IPS-18c (cell line): ENCODE data around the gene COL20A1.

ENCODE experiments used
- H3K4me3 ChIP-seq: 2 replicates; pipeline ENCODE4 v1.7.0; 2013; ENCODE audit warnings: low read depth, mild to moderate bottlenecking, low read length, moderate library complexity; ENCODE audit not compliant: insufficient read depth
- H3K9me3 ChIP-seq: one replicate; pipeline ENCODE4 v1.6.1; 2013; ENCODE audit warnings: mild to moderate bottlenecking, low read length, moderate library complexity; ENCODE audit not compliant: control insufficient read depth, insufficient read depth

COL20A1 gene

DNA sequence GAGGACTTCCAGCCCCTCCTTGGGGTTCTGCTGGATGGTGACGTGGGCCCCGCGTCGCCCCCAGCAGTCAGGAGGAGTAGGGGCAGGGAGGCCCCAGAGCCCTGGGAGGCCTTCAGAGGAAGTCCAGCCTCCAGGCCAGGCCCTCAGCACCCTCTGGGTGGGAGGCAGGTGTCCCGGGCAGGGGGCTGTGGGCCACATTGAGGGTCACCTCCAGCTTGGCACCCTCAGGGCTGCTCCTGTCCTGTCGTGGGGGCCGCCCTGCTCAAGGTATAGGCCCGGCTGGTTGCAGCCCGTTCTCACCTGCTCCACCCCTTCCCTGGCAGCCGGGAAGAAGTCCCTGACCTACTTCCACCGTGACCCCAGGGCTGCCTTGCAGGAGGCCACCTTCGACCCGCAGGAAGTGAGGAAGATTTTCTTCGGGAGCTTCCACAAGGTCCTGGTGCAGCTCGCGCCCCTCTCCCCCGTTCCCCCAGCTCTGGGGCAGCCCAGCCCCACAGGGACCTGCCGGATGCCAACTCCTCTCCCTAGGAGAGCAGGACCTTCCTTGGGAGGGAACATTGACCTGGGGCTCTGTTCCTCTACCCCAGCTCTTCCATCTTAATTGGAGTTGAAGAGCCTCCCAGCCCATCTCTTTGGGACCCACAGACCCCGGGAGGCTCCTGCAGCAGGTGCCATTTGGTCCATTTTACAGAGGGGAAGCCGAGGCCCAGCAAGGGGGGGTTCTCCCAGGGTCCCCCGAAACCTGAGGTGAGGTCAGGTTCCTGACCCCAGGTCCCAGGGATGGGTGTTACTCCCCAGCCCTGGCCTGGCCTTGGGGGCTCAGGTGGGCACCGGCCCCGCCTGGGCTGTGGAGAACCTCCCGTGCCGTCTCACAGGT is 26.4 kb downstream of the COL20A1 start:
- H3K9me3 ChIP-seq = no peaks in the 10 kb centered on the region
- H3K4me3 ChIP-seq = no peak overlapping the region

- Histone ChIP-seq H3K9me3 (no peaks in the 10 kb centered on the region), H3K4me3 (no peak overlapping the region)
Observed at GRCh38 chr20:63320041-63320511, 27.1 kb downstream of the COL20A1 start.

DNA sequence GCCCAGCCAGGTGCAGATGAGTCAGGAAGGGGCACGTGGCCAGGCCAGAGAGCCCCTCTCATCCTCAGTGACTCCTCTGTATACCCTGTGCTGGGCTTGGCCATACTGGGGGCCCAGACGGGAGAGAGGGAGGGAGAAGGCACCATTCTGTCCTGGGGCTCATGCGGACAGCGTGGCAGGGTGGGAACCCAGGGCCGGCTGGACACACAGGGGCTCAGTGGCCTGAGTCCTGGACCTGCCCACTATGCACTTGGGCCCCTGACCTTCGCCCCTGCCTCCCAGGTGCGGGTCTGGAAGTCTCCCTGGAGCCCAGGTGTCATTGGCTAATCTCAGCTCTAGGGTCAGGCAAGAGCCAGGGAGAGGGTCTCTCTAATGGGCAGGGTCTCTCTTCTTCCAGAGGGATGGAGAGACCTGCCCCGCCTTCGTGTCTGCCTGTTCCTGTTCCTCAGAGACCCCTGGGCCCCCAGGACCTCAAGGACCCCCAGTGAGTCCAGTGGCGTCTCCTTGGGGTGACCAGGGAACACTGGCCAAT is 27.7 kb downstream of the COL20A1 start:
- Histone ChIP-seq H3K4me3 (no peak overlapping the region), H3K9me3 (no peaks in the 10 kb centered on the region)

DNA sequence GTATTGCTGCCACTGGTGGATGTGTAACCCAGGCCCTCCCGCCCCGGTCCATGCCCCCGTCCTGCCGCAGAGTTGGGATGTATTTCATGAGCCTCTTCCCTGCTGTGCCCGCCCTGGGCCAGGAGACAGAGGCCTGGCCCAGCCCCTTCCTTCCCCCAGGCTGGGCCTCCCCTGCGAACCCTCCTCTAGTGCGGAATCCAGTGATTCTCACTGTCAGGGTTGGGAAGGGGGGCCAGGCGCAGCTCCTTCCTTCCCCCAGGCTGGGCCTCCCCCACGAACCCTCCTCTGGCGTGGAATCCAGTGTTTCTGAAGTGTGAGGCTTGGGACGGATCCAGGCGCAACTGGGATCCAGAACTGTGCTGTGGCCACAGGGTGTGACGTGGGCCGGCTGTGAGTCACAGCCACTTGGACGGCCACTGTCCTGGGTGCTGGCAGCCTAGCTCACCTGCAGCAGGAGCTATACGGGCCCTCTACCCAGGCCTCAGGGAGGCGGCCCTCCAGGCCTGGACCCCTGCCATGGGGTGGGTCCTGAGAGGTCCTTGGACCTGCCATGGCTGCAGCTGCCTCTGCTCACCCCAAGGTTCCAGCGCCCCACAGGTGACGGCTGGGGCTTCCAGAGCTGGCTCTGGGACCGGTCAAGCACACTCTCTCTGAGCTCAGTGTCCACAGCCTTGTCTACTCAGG is 28.3 kb downstream of the COL20A1 start:
- no peak overlapping the region for H3K4me3 ChIP-seq
- no peaks in the 10 kb centered on the region for H3K9me3 ChIP-seq

GRCh38 chr20:63322146-63322932 is 29.4 kb downstream of the COL20A1 start:
- Histone ChIP-seq H3K9me3 (no peaks in the 10 kb centered on the region), H3K4me3 (no peak overlapping the region)

DNA sequence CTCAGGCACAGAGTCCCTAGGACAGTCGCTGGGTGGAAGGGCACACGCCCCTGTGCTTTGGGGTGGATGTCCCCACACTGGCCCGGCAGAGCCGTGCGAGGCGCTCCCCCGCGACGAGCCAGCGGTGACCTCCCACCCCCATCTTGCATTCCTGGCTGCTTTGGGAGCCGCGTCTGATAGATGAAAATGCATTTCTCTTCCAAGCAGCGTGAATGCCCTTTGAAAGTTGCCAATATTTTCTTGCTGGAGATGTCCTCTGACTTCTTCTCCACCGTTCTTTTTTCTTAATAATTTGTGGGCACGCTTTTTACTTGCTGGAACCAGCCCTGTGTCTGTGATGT is 29.9 kb downstream of the COL20A1 start:
- H3K9me3 ChIP-seq = no peaks in the 10 kb centered on the region

GRCh38 chr20:63323357-63323981 is 30.5 kb downstream of the COL20A1 start:
- Histone ChIP-seq H3K4me3 (no peak overlapping the region), H3K9me3 (no peaks in the 10 kb centered on the region)

More for the DNA sequence above, 29.9 kb downstream of the COL20A1 start:
- no peak overlapping the region for H3K4me3 ChIP-seq

GRCh38 chr20:63325021-63325471 is 32.1 kb downstream of the COL20A1 start:
- H3K9me3 ChIP-seq = no peaks in the 10 kb centered on the region

GRCh38 chr20:63325554-63326313 is 32.7 kb downstream of the COL20A1 start:
- Histone ChIP-seq H3K9me3 (no peaks in the 10 kb centered on the region), H3K4me3 (no peak overlapping the region)

More at GRCh38 chr20:63325021-63325471, 32.1 kb downstream of the COL20A1 start:
- no peak overlapping the region for H3K4me3 ChIP-seq

- H3K9me3 ChIP-seq = no peaks in the 10 kb centered on the region
- no peak overlapping the region for H3K4me3 ChIP-seq
Observed at GRCh38 chr20:63326314-63327230, 33.6 kb downstream of the COL20A1 start.

DNA sequence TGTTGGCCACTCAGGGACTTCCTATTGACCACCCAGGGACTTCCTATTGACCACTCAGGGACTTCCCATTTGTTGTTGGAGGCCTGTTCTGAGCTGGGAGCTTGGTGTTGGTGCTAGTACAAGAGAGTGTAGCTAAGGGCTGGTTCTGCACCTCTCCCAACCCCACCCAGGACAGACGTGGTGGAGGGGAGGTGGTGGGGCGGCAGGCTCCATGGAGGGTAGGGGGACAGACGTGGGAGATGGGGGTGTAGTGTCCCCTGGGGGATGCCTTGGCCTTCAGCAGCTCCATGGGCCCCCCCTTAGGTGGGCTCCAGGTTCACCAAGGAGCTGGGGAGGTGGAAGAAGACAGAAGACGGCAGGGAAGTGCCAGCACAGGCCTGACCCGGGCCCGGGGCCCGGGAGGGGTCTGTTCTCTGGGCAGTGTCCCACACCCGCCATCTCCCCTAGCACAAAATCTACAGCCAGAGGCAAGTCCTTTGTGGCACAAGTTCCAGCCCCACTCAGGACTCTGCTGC is 34.3 kb downstream of the COL20A1 start:
- H3K9me3 ChIP-seq = peaks cover 5% of the 10 kb centered on the region
- no peak overlapping the region for H3K4me3 ChIP-seq

DNA sequence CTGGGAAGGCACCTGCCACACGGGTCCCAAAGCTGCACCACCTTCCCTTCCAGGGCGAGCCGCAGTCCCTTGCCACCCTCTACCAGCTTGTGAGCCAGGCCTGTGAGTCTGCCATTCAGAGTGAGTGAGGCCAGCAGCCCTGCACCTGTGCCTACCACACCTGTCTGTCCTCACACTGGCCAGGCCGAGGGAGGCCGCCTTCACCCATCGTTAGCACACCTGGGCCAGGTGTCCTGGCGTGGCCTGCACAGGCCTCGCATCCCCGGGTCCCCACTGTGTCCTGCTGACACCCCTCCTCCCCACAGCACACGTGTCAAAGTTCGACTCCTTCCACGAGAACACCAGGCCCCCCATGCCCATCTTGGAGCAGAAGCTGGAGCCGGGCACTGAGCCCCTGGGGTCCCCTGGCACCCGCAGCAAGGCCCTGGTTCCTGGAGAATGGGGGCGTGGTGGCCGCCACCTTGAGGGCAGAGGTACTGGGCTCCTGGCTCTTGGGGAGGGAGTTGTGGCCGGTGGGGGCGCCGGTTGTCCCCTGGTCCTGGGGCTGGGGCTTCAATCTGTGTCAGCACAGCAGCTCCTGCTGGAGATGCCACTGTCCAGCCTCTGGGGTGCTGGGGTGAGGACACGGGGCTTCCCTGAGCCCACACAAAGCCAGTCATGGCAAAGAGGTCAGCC is 35.2 kb downstream of the COL20A1 start:
- peaks cover 5% of the 10 kb centered on the region for H3K9me3 ChIP-seq
- no peak overlapping the region for H3K4me3 ChIP-seq

GRCh38 chr20:63328718-63329275 is 35.8 kb downstream of the COL20A1 start:
- Histone ChIP-seq H3K4me3 (no peak overlapping the region), H3K9me3 (peaks cover 5% of the 10 kb centered on the region)

DNA sequence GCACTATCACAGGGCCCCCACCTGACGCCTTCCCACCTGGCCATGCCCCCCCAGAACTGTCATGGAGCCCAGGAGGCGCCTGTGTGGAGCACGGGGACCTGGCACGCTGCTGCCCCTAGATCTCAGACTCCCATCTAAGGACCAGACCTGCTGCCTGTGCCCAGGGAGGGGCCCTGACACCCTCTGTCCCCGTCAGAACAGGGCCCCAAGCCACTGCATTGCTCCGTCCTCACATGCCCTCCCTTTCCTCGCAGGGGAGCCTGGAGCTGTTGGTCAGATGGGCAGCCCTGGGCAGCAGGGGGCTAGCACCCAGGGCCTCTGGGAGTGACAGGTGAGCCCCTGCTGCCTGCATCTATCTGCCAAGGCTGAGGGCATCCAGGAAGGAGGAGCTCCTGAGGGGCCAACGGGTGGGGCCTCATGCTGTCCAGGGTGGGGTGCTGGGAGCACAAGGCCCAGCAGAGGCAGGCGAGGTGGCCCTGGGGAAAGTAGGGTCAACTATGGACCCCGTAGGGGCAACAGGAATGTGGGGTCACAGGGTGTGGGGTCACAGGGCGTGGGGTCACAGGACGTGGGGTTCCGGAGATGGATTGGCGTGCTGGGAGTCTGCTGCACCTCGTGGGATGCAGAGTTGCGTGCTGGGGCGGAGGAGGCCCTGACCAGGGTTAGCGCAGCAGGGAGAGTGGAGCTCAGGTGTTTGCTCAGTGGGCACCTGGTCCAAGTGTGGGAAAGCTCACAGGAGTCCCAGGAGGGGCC is 36.5 kb downstream of the COL20A1 start:
- H3K4me3 ChIP-seq = no peak overlapping the region
- peaks cover 5% of the 10 kb centered on the region for H3K9me3 ChIP-seq
